A549 treated with AZD9567 at 1 μM for 4 hours (cell line): ENCODE data around the gene MEOX1. TPM values are rescaled to one million over a fixed set of nuclear protein-coding genes. Genes with fewer than 3 reads are reported as not detected.

Source experiments
- total RNA-seq: library from RNA; stranded (reverse); fragments of 200-300 nt; extraction: Qiagen RNA extraction; gene quantifications from 5 replicates; pipeline ENCODE4 v1.2.3, GENCODE V29; 2022; ENCODE audit not compliant: insufficient read depth

Gene MEOX1
- not detected in 5 replicates for total RNA-seq

GRCh38 chr17:43661699-43662412 lies at the start of gene MEOX1:
MEOX1 (minus strand) TSS chr17:43661922; CDS start chr17:43661534, 388 bp downstream.

Other genes starting within 250 kb of the MEOX1 start
- 39.8 to 40.6 TPM (median 40.1 TPM) in 5 replicates for gene DHX8, start 177.9 kb downstream of the MEOX1 start, total RNA-seq
- 34.8 to 51.6 TPM (median 48.7 TPM) in 5 replicates for gene ETV4, start 115.6 kb downstream of the MEOX1 start, total RNA-seq
- not detected in 5 replicates for gene SOST, start 96.9 kb upstream of the MEOX1 start, total RNA-seq
- gene DUSP3, start 117.1 kb upstream of the MEOX1 start, total RNA-seq, result 56.4 to 64.4 TPM (median 57.4 TPM) in 5 replicates
- 0.02 TPM in 2 of 5 replicates, not detected in the others for gene CFAP97D1, start 118.5 kb upstream of the MEOX1 start, total RNA-seq
- 17.5 to 28.4 TPM (median 19.2 TPM) in 5 replicates for gene MPP3, start 171.2 kb upstream of the MEOX1 start, total RNA-seq
- gene CD300LG, start 185.3 kb upstream of the MEOX1 start, total RNA-seq, result not detected in 5 replicates
- 1.3 to 1.9 TPM (median 1.5 TPM) in 5 replicates for gene MPP2, start 245.6 kb upstream of the MEOX1 start, total RNA-seq